Lung microvascular endothelial cell (primary cell): Measurements from ENCODE around the gene MCUR1. TPM values are rescaled to one million over a fixed set of nuclear protein-coding genes. Genes with fewer than 3 reads are reported as not detected.
"Not testable (repeated sequence)": the region's sequence is repeated elsewhere in the genome, so short reads cannot be mapped to it uniquely, and the experiment has no call there.

Experiments used
- DNase-seq, 2 donors: peaks; one replicate each; pipeline versions ENCODE4 v3.0.0 to v3.0.0-alpha.2; 2010; ENCODE audit warnings: low read depth in 2 of 2
- total RNA-seq: library from RNA; depleted of rRNA; stranded (reverse); fragments of >200 nt; gene quantifications from 2 replicates; pipeline ENCODE4 v1.2.1, GENCODE V29; 2014

MCUR1 gene
- total RNA-seq, 1 donor from 2014 or later: 6.5 TPM

GRCh38 chr6:13829419-13829818, 15.1 kb upstream of the MCUR1 start:
- DNase-seq: not testable (repeated sequence)

DNA sequence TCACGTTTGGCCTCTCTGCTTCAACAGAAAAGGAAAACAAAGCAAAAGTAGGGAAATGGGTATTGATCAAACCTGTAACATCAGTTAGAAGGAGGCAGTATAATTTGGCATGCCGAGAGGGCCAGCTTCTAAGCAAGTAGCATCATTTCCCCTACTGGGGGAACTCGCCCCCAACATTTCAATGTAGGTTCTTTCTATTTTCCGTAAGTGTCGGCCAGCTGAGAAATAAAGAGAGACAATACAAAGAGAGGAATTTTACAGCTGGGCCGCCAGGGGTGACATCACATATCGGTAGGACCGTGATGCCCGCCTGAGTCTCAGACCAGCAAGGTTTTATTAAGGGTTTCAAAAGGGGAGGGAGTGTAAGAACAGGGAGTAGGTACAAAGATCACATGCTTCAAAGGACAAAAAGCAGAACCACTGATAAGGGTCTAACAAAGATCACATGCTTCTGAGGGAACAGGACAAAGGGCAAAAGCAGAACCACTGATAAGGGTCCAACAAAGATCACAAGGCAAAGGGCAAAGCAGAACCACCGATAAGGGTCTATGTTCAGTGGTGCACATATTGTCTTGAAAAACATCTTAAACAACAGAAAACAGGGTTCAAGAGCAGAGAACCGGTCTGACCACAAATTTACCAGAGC, 14.4 kb upstream of the MCUR1 start:
- DNase-seq: not testable (repeated sequence)

- no peak for DNase-seq
Measured at GRCh38 chr6:13827032-13827431, 12.7 kb upstream of the MCUR1 start.

DNA sequence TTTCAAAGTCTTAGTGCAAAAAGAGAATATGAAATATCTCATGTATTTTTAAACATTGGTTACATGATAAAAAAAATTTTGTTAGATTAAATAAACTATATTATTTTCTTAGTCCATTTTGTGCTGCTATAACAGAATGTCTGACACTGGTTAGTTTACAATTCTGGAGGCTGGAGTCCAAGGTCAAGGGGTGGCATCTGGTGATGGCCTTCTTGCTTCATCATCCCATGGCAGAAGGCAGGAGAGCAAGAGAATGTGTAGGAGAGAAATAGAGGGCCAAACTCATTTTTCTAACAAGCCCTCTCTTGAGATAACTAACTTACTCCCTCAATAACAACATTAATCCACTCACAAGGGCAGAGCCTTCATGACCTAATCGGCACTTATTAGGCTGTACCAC, 11.5 kb upstream of the MCUR1 start:
- no peak for DNase-seq

- DNase-seq: no peak
Measured at GRCh38 chr6:13818341-13818740, 4.0 kb upstream of the MCUR1 start.

DNA sequence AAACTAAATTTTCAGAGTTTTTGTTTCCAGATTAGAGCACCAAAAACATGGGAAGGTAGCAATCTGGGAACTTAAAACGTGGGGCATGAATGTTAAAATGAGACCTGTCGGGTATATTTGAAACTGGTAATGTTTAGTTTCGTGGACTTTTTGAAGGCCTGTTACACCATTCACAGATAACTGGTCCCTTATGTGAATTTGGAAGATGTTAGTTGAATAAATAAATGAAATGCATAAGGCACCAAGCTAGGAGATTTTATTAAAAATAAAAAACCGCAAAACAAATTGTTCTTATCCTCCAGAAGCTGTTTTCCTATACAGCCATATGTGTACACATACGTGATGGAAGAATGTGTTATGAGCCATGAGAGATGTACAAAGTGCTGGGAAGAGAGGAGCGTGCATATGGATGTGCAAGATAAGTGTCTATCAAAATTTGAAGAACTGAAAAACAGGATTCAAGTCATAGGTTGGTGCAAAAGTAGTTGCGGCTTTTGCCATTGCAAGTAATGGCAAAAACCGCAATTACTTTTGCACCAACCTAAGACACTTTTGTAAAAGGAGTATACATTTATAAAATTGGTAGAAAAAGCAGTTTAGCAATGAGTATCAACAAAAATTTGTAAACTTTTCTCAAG, 700 bp upstream of the MCUR1 start:
- DNase-seq: peak; percentile 11 to 21

DNA sequence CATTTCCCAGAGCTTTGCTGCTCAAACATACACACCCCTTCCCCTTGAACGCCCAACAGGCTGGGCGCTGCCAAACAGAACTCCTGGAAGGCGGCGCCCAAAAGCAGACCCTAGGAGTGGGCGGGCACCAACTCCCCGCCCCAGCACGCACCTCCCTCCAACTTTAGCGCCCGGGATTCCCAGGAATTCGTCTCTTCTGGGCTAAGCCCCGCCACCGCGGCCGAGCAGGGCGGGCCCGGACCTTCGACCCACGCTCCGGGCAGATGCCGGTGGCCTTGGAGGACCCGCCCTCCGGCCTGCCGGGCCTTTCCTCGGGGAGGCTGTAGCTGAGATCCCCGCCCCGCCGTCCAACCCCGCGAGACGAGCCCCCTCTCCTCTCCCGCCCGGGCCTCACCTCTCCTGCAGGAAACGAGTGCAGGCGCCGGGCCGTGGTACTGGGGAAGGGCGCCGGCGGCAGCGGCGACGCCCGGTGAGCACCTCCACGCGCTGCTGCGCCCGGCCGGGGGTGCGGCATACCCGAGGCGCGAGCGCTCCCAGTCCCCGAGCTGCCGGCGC, 659 bp downstream of the MCUR1 start:
- DNase-seq: peak; percentile 62 to 69

- DNase-seq: no peak
Measured at GRCh38 chr6:13813026-13813425, 1.3 kb downstream of the MCUR1 start.

- DNase-seq: no peak
Measured at GRCh38 chr6:13812359-13812642, 2.1 kb downstream of the MCUR1 start.

- peak in 1 of 2 donors; percentile 8 for DNase-seq
Measured at GRCh38 chr6:13811627-13812358, 2.6 kb downstream of the MCUR1 start.

DNA sequence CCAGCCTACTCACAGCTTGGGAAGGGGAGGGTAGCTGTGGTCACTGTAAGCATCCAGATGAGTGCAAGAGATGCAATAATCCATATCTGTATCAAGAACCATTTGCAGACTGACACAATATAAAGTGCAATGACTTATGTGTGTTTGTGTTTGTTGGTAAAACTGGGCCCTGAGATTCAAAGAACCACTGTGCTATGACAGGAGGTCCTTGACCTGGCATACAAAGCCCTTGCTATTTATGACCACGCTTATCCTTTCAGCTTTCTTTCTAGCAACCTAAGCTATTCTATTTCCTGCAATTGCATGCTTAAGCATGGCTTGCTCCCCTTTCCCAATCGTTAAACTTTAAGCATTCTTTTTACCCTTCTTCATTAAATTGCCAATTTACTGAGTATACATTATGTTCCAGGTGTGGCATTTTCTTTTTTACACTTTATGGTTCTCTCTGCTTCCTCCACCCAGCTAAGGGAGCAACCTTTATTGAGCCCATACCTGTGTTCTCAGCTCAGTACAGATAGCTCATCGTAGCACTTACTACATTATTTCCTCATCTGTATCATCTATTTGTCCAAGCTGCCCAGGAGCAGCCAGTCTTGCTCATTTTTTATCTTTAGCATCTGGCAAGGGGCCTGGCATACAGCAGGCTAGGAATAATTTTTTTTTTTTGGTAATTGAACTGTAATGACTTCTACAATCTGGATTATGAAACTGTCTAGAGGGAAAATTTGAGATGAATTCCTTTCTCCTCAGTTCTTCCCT, 3.5 kb downstream of the MCUR1 start:
- no peak for DNase-seq

DNA sequence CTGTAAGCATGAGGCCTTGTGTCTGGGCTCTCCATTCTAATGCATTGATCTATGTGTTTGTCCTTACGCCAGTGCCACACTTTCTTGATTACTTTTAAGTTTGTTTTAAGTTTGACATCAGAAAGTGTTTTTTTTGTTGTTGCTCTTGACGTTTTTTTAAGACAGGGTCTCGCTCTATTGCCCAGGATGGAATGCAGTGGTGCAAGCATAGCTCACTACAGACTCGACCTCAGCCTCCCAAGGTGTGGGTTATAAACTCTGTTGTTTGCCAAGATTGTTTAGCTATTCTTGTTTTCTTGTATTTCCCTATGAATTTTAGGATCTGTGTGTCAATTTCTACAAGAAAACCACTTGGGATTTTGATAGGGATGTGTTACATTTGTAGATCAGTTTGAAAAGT, 5.6 kb downstream of the MCUR1 start:
- no peak for DNase-seq

DNA sequence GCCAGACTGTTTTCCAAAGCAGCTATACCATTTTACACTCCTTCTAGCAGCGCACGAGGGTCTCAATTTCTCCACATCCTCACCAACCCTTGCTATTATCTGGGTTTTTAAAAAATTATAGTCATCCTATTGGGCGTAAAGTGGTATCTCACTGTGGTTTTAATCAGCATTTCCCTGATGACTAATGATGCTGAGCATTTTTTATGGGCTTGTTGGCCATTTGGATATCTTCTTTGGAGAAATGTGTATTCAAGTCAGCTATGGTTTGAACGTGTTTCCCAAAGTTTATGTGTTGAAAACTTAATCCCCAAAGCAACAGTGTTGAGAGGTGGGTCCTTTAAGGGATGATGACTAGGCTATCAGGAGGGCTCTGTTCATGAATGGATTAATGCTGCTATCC, 6.7 kb downstream of the MCUR1 start:
- DNase-seq: no peak

DNA sequence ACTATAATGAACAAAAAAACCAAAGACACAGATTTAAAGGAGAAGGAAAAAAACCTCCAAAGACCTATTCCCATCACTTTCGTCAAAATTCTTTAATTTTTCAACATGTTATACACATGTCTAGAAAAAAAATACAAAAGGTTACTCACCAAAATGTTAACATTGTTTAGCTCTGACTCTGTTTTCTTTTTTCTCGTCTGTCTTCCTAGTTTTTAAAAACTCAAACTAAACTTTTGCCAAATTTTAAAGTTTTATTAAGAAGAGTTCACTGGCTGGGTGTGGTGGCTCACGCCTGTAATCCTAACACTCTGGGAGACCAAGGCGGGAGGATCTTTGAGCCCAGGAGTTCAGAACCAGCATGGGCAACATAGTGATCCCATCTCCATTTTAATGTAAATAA, 10.8 kb downstream of the MCUR1 start:
- DNase-seq: no peak

DNA sequence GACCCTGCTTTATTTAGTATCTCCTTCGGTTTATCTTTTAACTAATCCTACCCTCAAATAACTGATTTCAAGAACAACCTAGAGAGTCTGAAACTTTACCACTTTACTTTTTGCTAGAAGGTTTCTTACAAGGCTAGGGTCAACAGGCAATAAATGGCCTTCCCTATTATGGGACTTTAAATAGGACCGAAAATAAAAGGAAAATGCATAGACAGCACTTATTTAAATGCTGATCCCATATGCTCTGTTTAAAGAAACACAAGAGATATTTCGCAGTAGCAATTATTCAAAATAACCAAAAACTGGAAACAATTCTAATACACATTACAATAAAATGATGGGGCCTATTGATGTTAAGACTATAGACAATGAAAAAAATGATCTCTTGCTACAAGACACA, 13.7 kb downstream of the MCUR1 start:
- DNase-seq: no peak

DNA sequence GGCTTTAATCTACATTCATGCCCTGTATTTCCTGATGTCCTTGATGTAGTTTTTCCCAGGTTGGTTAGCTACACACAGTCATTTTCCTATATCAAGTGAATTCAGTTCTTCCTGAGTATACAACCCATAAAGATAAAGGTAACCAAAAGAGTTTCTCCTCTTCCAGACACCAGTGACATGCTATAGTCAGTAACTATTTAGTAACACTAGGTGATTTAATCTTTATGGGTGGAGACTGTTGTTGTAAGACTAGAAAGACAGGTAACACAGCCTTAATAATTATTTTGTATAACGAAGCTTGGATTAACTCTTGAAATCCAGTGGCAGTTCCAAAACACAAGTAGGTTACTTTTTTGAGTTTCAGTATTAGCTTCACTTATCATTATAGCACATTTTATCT, 17.6 kb downstream of the MCUR1 start:
- DNase-seq: no peak

- peak; percentile 76 to 78 for DNase-seq
Measured at GRCh38 chr6:13795041-13795750, 19.2 kb downstream of the MCUR1 start.

DNA sequence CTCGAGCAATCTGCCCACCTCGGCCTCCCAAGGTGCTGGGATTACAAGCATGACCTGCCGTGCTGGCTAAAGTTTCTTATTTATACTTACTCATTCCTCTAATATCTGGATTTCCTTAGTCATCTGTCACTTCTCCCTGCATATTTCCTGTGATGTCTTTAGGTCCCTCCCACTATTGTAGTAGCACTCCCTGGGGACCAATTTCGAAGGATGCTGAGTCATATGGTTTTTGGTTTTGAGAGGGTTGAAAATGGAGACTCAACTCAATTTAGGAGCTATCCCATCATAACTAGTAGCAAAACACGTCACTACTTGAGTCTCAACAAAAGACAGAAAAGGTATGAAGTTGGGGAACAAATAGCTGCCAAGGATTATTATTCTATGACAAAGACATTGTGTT, 20.2 kb downstream of the MCUR1 start:
- peak; percentile 11 to 58 for DNase-seq

- DNase-seq: no peak
Measured at GRCh38 chr6:13789746-13790145, 24.6 kb downstream of the MCUR1 start.

- peak in 1 of 2 donors; percentile 18 for DNase-seq
Measured at GRCh38 chr6:13788820-13789219, 25.5 kb downstream of the MCUR1 start.

DNA sequence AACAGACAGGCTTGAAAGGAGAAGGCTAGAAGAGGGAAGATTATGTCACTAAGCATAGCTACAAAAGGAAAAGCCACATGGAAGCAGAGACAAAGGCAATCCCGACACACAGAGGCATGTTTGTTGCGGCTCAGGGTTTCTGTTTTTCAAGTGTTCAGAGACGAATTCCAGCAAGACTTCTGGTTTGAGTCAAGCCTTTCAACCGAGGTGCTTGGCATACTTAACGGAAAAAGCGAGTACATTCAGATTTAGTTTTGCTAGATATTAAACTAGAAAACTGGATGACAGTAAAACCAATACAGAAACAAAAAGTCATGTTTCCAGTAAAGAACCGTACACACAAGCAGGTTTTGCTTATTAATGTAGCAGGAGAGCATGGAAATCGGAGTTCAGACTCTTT, 27.2 kb downstream of the MCUR1 start:
- DNase-seq: peak in 1 of 2 donors; percentile 31
